OCI-LY7 (cell line): ENCODE measurements around the gene M1AP. TPM values are rescaled to one million over a fixed set of nuclear protein-coding genes. Genes with fewer than 3 reads are reported as not detected.

Source experiments
- BruUV-seq: library from RNA; stranded (reverse); fragments of 400-500 nt; replicated peaks from 2 replicates; lab custom pipeline; 2021; lab: Mats Ljungman, UMichigan
- CTCF ChIA-PET: fragments of 300-600 bp; sonication (Branson Sonifier 250); formaldehyde crosslinking; loops from one replicate; lab custom pipeline; 2022; ENCODE audit warnings: antibody characterized with exemption; ENCODE audit not compliant: unreplicated experiment; lab: Charles Lee
- POLR2A ChIA-PET: fragments of 300-600 bp; sonication (Branson Sonifier 250); formaldehyde crosslinking; loops from one replicate; lab custom pipeline; 2022; ENCODE audit warnings: antibody characterized with exemption; lab: Charles Lee
- DNase-seq: peaks from one replicate; pipeline ENCODE4 v3.0.0-alpha.2; 2015; ENCODE audit warnings: low spot score
- H2AFZ ChIP-seq: fragments of 200-600 bp; sonication (generic), shearing (Covaris generic); 2 replicates; pipeline ENCODE4 v1.6.1; 2014; ENCODE audit warnings: mild to moderate bottlenecking, antibody characterized with exemption, low read length, moderate library complexity
- H3K27ac ChIP-seq: fragments of 200-600 bp; sonication (generic); 2 replicates; pipeline ENCODE4 v1.5.1; 2014; ENCODE audit warnings: mixed run types, low read depth, mild to moderate bottlenecking, moderate library complexity, low read length, inconsistent platforms; ENCODE audit not compliant: poor library complexity, severe bottlenecking
- H3K36me3 ChIP-seq: fragments of 200-600 bp; sonication (generic); 2 replicates; pipeline ENCODE4 v1.6.1; 2014; ENCODE audit warnings: mild to moderate bottlenecking, antibody characterized with exemption, low read length, moderate library complexity, mixed read lengths; ENCODE audit not compliant: insufficient read depth
- H3K4me1 ChIP-seq: fragments of 200-600 bp; sonication (generic); 2 replicates; pipeline ENCODE4 v1.5.1; 2014; ENCODE audit warnings: mild to moderate bottlenecking, low read length; ENCODE audit not compliant: insufficient read depth, poor library complexity, severe bottlenecking
- H3K4me2 ChIP-seq: fragments of 200-600 bp; sonication (generic); 2 replicates; pipeline ENCODE4 v1.6.1; 2014; ENCODE audit warnings: mild to moderate bottlenecking, low read length
- H3K4me3 ChIP-seq: fragments of 200-600 bp; sonication (generic); 2 replicates; pipeline ENCODE4 v1.5.1; 2014; ENCODE audit warnings: mild to moderate bottlenecking, low read depth, low read length; ENCODE audit not compliant: poor library complexity, severe bottlenecking
- H3K79me2 ChIP-seq: fragments of 200-600 bp; sonication (generic); 2 replicates; pipeline ENCODE4 v1.6.1; 2016; ENCODE audit warnings: low read depth, mild to moderate bottlenecking, low read length, moderate library complexity, mixed read lengths; ENCODE audit not compliant: insufficient read depth
- H3K9me2 ChIP-seq: fragments of 200-600 bp; sonication (generic); 2 replicates; pipeline ENCODE4 v1.6.1; 2016; ENCODE audit warnings: mild to moderate bottlenecking, low read length, mixed read lengths; ENCODE audit not compliant: insufficient read depth
- H3K9me3 ChIP-seq: fragments of 200-600 bp; sonication (generic); 2 replicates; pipeline ENCODE4 v1.6.1; 2014; ENCODE audit warnings: mild to moderate bottlenecking, mixed run types, low read length, mixed read lengths
- H4K20me1 ChIP-seq: fragments of 200-600 bp; sonication (generic); 2 replicates; pipeline ENCODE4 v1.6.1; 2014; ENCODE audit warnings: mild to moderate bottlenecking, antibody characterized with exemption, low read length, moderate library complexity, mixed read lengths; ENCODE audit not compliant: insufficient read depth
- EZH2phosphoT487 ChIP-seq: fragments of 200-600 bp; sonication (generic); IDR thresholded peaks from 2 replicates; pipeline ENCODE4 v1.6.1; 2018; ENCODE audit warnings: low read depth, borderline replicate concordance, mild to moderate bottlenecking, mixed run types, antibody characterized with exemption, low read length, moderate library complexity, mixed read lengths
- intact Hi-C: fragments of 100-400 bp; cut with micrococcal nuclease; formaldehyde crosslinking; loops from one replicate; pipeline ENCODE4 v1.10.0; 2022; ENCODE audit not compliant: unreplicated experiment
- total RNA-seq, 2 experiments: library from RNA; depleted of rRNA in 1 of 2; stranded (reverse); fragments of >200 nt in 1 of 2; shearing (Covaris generic) in 1 of 2; gene quantifications; 2 replicates each; pipeline ENCODE4 v1.2.3, GENCODE V29; 2014 to 2022
- TF ChIP-seq, protein P1 (sequence below): fragments of 200-600 bp; sonication (generic); conservative IDR thresholded peaks from 2 replicates; pipeline ENCODE4 v1.5.1; 2014; ENCODE audit warnings: mild to moderate bottlenecking, antibody characterized with exemption, low read length, moderate library complexity, mixed read lengths

M1AP gene
- total RNA-seq, 2 experiments from 2014 or later: not detected

- H3K4me1 ChIP-seq: no peaks in the 10 kb centered on the region
- no peak overlapping the region for H3K4me3 ChIP-seq
- BruUV-seq: no TSS peak
- H3K79me2 ChIP-seq: no peaks in the 10 kb centered on the region
- no peaks in the 10 kb centered on the region for H4K20me1 ChIP-seq
- H3K36me3 ChIP-seq: no peaks in the 10 kb centered on the region
- no peaks in the 10 kb centered on the region for H3K9me2 ChIP-seq
- DNase-seq: no peak
- no peak for TF ChIP-seq EZH2phosphoT487
- TF ChIP-seq, protein P1, sequence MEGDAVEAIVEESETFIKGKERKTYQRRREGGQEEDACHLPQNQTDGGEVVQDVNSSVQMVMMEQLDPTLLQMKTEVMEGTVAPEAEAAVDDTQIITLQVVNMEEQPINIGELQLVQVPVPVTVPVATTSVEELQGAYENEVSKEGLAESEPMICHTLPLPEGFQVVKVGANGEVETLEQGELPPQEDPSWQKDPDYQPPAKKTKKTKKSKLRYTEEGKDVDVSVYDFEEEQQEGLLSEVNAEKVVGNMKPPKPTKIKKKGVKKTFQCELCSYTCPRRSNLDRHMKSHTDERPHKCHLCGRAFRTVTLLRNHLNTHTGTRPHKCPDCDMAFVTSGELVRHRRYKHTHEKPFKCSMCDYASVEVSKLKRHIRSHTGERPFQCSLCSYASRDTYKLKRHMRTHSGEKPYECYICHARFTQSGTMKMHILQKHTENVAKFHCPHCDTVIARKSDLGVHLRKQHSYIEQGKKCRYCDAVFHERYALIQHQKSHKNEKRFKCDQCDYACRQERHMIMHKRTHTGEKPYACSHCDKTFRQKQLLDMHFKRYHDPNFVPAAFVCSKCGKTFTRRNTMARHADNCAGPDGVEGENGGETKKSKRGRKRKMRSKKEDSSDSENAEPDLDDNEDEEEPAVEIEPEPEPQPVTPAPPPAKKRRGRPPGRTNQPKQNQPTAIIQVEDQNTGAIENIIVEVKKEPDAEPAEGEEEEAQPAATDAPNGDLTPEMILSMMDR: no peak
- POLR2A ChIA-PET: interaction anchor here (0.6 kb wide), 1 partner anchor 31 kb away, joined by 3 read pairs; no protein-coding TSS in a partner anchor
- no peak overlapping the region for H3K27ac ChIP-seq
- no peaks in the 10 kb centered on the region for H3K9me3 ChIP-seq
- intact Hi-C loops: no loop called here
- CTCF ChIA-PET: no interaction called here
- H2AFZ ChIP-seq: no peak overlapping the region
- no peak overlapping the region for H3K4me2 ChIP-seq
Measured at GRCh38 chr2:74675090-74675489, 27.0 kb upstream of the M1AP start.

DNA sequence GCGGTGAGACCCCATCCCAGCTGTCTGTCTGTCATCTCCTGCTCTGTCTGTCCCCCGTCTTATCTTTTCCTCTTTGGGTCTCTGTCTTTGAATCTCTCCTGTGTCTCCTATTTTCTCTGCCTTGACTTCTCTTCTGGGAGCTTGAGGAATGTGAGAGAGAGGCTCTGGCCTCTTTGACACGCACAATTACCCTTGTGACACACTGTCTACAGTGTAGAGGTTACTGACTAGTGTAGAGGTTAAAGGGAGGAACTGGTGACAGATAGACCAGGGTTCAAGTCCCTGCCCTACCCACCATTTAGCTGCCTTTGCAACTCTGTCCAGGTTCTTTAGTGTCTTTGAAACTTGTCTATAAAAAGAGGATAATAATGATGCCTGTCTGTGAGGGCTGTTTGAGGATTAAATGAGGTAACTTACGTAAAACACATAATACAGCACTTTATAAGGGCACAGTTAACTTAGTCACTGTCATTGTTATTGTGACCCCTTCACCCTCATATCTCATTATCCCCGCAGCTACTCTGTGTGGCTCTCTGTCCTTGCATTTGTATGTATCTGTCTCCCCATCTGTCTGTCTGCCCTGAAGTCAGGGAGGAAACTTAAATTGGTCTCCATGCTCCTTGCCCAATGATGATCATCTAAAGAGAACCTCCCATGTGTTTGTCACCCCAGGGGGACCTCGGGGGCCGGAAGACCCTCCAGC is 25.8 kb upstream of the M1AP start:
- TF ChIP-seq, protein P1: no peak
- no peak for TF ChIP-seq EZH2phosphoT487
- H3K36me3 ChIP-seq: no peaks in the 10 kb centered on the region
- ChIA-PET POLR2A (interaction anchor here (0.7 kb wide), 1 partner anchor 161 kb away, joined by 3 read pairs; no protein-coding TSS in a partner anchor), CTCF (interaction anchor here (0.5 kb wide), 1 partner anchor 211 kb away, joined by 6 read pairs; no protein-coding TSS in a partner anchor)
- no peak for DNase-seq
- H3K4me1 ChIP-seq: no peaks in the 10 kb centered on the region
- intact Hi-C loops: no loop called here
- H3K4me2 ChIP-seq: no peak overlapping the region
- BruUV-seq: no TSS peak
- H2AFZ ChIP-seq: no peak overlapping the region
- H4K20me1 ChIP-seq: no peaks in the 10 kb centered on the region
- no peak overlapping the region for H3K27ac ChIP-seq
- no peaks in the 10 kb centered on the region for H3K9me2 ChIP-seq
- H3K4me3 ChIP-seq: no peak overlapping the region
- no peaks in the 10 kb centered on the region for H3K79me2 ChIP-seq
- H3K9me3 ChIP-seq: no peaks in the 10 kb centered on the region

DNA sequence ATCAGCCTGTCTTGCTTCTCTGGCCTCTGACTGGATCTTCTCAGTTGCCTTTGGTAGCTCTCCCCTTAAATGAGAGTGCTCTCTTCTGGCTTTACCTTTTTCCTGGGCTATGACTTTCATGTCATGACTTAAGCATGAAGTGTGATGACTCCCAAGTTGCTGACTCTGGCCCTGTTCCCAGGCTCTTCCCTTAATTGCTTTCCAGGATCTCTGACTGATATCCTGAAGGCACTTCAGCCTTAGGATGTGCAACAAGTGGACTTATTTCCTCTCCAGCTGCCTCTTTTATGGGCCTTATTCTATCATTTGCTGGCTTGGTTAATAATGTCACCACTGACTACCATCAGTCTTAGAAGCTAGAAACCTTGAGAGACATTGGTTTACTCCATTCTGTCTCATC is 23.3 kb upstream of the M1AP start:
- ChIA-PET CTCF (no interaction called here), POLR2A (interaction anchor here (0.7 kb wide), 1 partner anchor 334 kb away, joined by 3 read pairs; no protein-coding TSS in a partner anchor)
- Histone ChIP-seq H3K4me2 (no peak overlapping the region), H4K20me1 (no peaks in the 10 kb centered on the region), H3K79me2 (no peaks in the 10 kb centered on the region), H3K4me1 (no peaks in the 10 kb centered on the region), H3K9me2 (no peaks in the 10 kb centered on the region), H3K36me3 (no peaks in the 10 kb centered on the region), H3K9me3 (no peaks in the 10 kb centered on the region), H3K27ac (no peak overlapping the region), H2AFZ (no peak overlapping the region), H3K4me3 (no peak overlapping the region)
- no peak for DNase-seq
- intact Hi-C loops: no loop called here
- BruUV-seq: no TSS peak
- TF ChIP-seq, protein P1: no peak
- TF ChIP-seq EZH2phosphoT487: no peak
